H9 (cell line): ENCODE data around the gene MBTPS1. TPM values are rescaled to one million over a fixed set of nuclear protein-coding genes. Genes with fewer than 3 reads are reported as not detected.

ENCODE experiments used
- DNase-seq: peaks from one replicate; pipeline ENCODE4 v3.0.0-alpha.2; 2017
- H2AFZ ChIP-seq: one replicate; pipeline ENCODE4 v1.6.1; 2013; ENCODE audit warnings: mild to moderate bottlenecking, low read length, control low read depth, moderate library complexity
- H2AK5ac ChIP-seq: 2 replicates; pipeline ENCODE4 v1.6.1; 2013; ENCODE audit warnings: low read length, control low read depth, mixed read lengths; ENCODE audit not compliant: insufficient read length
- H2BK120ac ChIP-seq: one replicate; pipeline ENCODE4 v1.6.1; 2013; ENCODE audit warnings: low read depth, mild to moderate bottlenecking, low read length, control low read depth, inconsistent platforms; ENCODE audit not compliant: poor library complexity, severe bottlenecking
- H2BK12ac ChIP-seq: 2 replicates; pipeline ENCODE4 v1.6.1; 2013; ENCODE audit warnings: low read length, control low read depth, mixed read lengths, low read depth; ENCODE audit not compliant: insufficient read length
- H2BK15ac ChIP-seq: 2 replicates; pipeline ENCODE4 v1.6.1; 2013; ENCODE audit warnings: low read depth, low read length, control low read depth
- H2BK20ac ChIP-seq: one replicate; pipeline ENCODE4 v1.6.1; 2013; ENCODE audit warnings: low read depth, mild to moderate bottlenecking, low read length, control low read depth, inconsistent platforms; ENCODE audit not compliant: poor library complexity, severe bottlenecking
- H2BK5ac ChIP-seq: 2 replicates; pipeline ENCODE4 v1.6.1; 2013; ENCODE audit warnings: low read length, control low read depth, mixed read lengths; ENCODE audit not compliant: insufficient read length
- H3K14ac ChIP-seq: 2 replicates; pipeline ENCODE4 v1.6.1; 2013; ENCODE audit warnings: low read length, control low read depth; ENCODE audit not compliant: insufficient read depth
- H3K18ac ChIP-seq: 2 replicates; pipeline ENCODE4 v1.6.1; 2013; ENCODE audit warnings: low read depth, mild to moderate bottlenecking, mixed read lengths, low read length, control low read depth; ENCODE audit not compliant: insufficient read length
- H3K23ac ChIP-seq: 2 replicates; pipeline ENCODE4 v1.6.1; 2013; ENCODE audit warnings: low read length, control low read depth, mixed read lengths, low read depth; ENCODE audit not compliant: insufficient read length
- H3K23me2 ChIP-seq: 2 replicates; pipeline ENCODE4 v1.6.1; 2013; ENCODE audit warnings: low read depth, mild to moderate bottlenecking, mixed read lengths, low read length, control low read depth; ENCODE audit not compliant: insufficient read length, poor library complexity, severe bottlenecking
- H3K27ac ChIP-seq: 2 replicates; pipeline ENCODE4 v1.5.1; 2013; ENCODE audit warnings: low read length, control low read depth, mixed read lengths, low read depth; ENCODE audit not compliant: insufficient read length
- H3K27me3 ChIP-seq: 2 replicates; pipeline ENCODE4 v1.6.1; 2013; ENCODE audit warnings: low read length, control low read depth, inconsistent platforms; ENCODE audit not compliant: insufficient read depth
- H3K4ac ChIP-seq: 2 replicates; pipeline ENCODE4 v1.6.1; 2013; ENCODE audit warnings: low read depth, mild to moderate bottlenecking, control low read depth, inconsistent platforms, low read length, moderate library complexity
- H3K4me1 ChIP-seq: 2 replicates; pipeline ENCODE4 v1.6.1; 2013; ENCODE audit warnings: low read length, control low read depth, inconsistent platforms; ENCODE audit not compliant: insufficient read depth
- H3K4me2 ChIP-seq: 2 replicates; pipeline ENCODE4 v1.6.1; 2013; ENCODE audit warnings: low read length, control low read depth, mixed read lengths; ENCODE audit not compliant: insufficient read length, insufficient read depth
- H3K56ac ChIP-seq: 2 replicates; pipeline ENCODE4 v1.6.1; 2013; ENCODE audit warnings: low read depth, mild to moderate bottlenecking, mixed read lengths, low read length, control low read depth; ENCODE audit not compliant: insufficient read length
- H3K79me1 ChIP-seq: 2 replicates; pipeline ENCODE4 v1.6.1; 2013; ENCODE audit warnings: low read depth, mild to moderate bottlenecking, moderate library complexity, low read length, control low read depth, inconsistent platforms; ENCODE audit not compliant: insufficient read depth, poor library complexity, severe bottlenecking
- H3K79me2 ChIP-seq: 2 replicates; pipeline ENCODE4 v1.6.1; 2013; ENCODE audit warnings: low read length, control low read depth, inconsistent platforms; ENCODE audit not compliant: insufficient read depth
- H3K9ac ChIP-seq: 2 replicates; pipeline ENCODE4 v1.6.1; 2013; ENCODE audit warnings: low read length, control low read depth, mixed read lengths; ENCODE audit not compliant: insufficient read length; ENCODE audit errors: extremely low read depth
- H3K9me3 ChIP-seq: one replicate; pipeline ENCODE4 v1.6.1; 2013; ENCODE audit warnings: low read depth, low read length, inconsistent platforms; ENCODE audit not compliant: control insufficient read depth
- H3T11ph ChIP-seq: one replicate; pipeline ENCODE4 v1.6.1; 2013; ENCODE audit warnings: mild to moderate bottlenecking, low read length, control low read depth, inconsistent platforms
- H4K20me1 ChIP-seq: one replicate; pipeline ENCODE4 v1.6.1; 2013; ENCODE audit not compliant: control insufficient read depth, insufficient read length, insufficient read depth
- H4K5ac ChIP-seq: 2 replicates; pipeline ENCODE4 v1.6.1; 2013; ENCODE audit warnings: low read depth, mild to moderate bottlenecking, mixed read lengths, low read length, control low read depth; ENCODE audit not compliant: insufficient read length
- H4K8ac ChIP-seq: replicated peaks from 2 replicates; pipeline ENCODE4 v1.6.1; 2013; ENCODE audit warnings: low read length, control low read depth, mixed read lengths, low read depth; ENCODE audit not compliant: insufficient read length
- H4K91ac ChIP-seq: 2 replicates; pipeline ENCODE4 v1.6.1; 2013; ENCODE audit warnings: low read depth, mild to moderate bottlenecking, moderate library complexity, mixed read lengths, low read length, control low read depth; ENCODE audit not compliant: insufficient read length
- H3K27ac Mint-ChIP-seq, 3 experiments: 2 replicates in 2 of 3; 3 replicates in 1 of 3; pipeline ENCODE4 v1.8.0; 2020 to 2021; ENCODE audit warnings: mixed read lengths in 3 of 3, mild to moderate bottlenecking in 1 of 3, moderate library complexity in 1 of 3
- H3K27me3 Mint-ChIP-seq: 2 replicates; pipeline ENCODE4 v1.8.0; 2021; ENCODE audit warnings: low read depth, mild to moderate bottlenecking, moderate library complexity, mixed read lengths
- H3K36me3 Mint-ChIP-seq, 3 experiments: 2 replicates in 2 of 3; 3 replicates in 1 of 3; pipeline ENCODE4 v1.8.0; 2020 to 2021; ENCODE audit warnings: low read depth in 3 of 3, mixed read lengths in 3 of 3; ENCODE audit not compliant: insufficient read depth in 1 of 3
- H3K4me1 Mint-ChIP-seq, 2 experiments: 2 replicates each; pipeline ENCODE4 v1.8.0; 2020; ENCODE audit warnings: mixed read lengths in 2 of 2
- H3K4me3 Mint-ChIP-seq, 2 experiments: 2 replicates in 1 of 2; 3 replicates in 1 of 2; pipeline ENCODE4 v1.8.0; 2020 to 2021; ENCODE audit warnings: mild to moderate bottlenecking in 2 of 2, mixed read lengths in 2 of 2, moderate library complexity in 1 of 2
- H3K9me3 Mint-ChIP-seq, 2 experiments: 2 replicates in 1 of 2; 3 replicates in 1 of 2; pipeline ENCODE4 v1.8.0; 2020; ENCODE audit warnings: mild to moderate bottlenecking in 2 of 2, mixed read lengths in 2 of 2, moderate library complexity in 1 of 2
- CTCF ChIP-seq: fragments of 200-600 bp; sonication (generic); conservative IDR thresholded peaks from 3 replicates; pipeline ENCODE4 v1.8.0; 2021; ENCODE audit warnings: antibody characterized with exemption, mild to moderate bottlenecking
- WGBS: extraction: QIAGEN DNeasy Blood & Tissue Kit; methylation state at CpG from one replicate; pipeline ENCODE4 v1.1.7; 2013; ENCODE audit warnings: missing lambda C conversion rate, low lambda C conversion rate, mixed read lengths; ENCODE audit not compliant: insufficient read length; ENCODE audit errors: extremely low coverage; 5-methylcytosine and 5-hydroxymethylcytosine counted together
- total RNA-seq: library from RNA; stranded (reverse); gene quantifications from 2 replicates; pipeline ENCODE4 v1.2.1, GENCODE V29; 2021

The MBTPS1 gene
- total RNA-seq, 1 experiment from 2014 or later = 48.7 TPM

GRCh38 chr16:84117494-84117843, 727 bp upstream of the MBTPS1 start:
- Histone ChIP-seq H3K9ac (peak overlapping the region; percentile 59), H2AFZ (no peak overlapping the region), H4K20me1 (no peaks in the 10 kb centered on the region), H3K79me2 (peaks cover 12% of the 10 kb centered on the region; the same call in 1 of the 2 replicates), H2BK20ac (no peak overlapping the region), H3K4me2 (peak overlapping the region; percentile 74), H2BK5ac (no peak overlapping the region), H2AK5ac (no peak overlapping the region), H3K14ac (no peak overlapping the region), H4K8ac (no peak overlapping the region), H3K27ac (no peak overlapping the region), H3K23ac (no peak overlapping the region), H3K4ac (no peak overlapping the region), H3K18ac (peak overlapping the region; percentile 9), H3K79me1 (no peaks in the 10 kb centered on the region), H2BK120ac (no peak overlapping the region), H3K4me1 (no peaks in the 10 kb centered on the region; the same call in 1 of the 2 replicates), H4K5ac (no peak overlapping the region), H3K27me3 (no peaks in the 10 kb centered on the region), H3K9me3 (no peaks in the 10 kb centered on the region), H2BK12ac (no peak overlapping the region), H2BK15ac (no peak overlapping the region), H3K23me2 (peaks cover 10% of the 10 kb centered on the region), H3T11ph (no peak overlapping the region), H3K56ac (no peak overlapping the region), H4K91ac (no peak overlapping the region)
- no peak for TF ChIP-seq CTCF
- no peak for DNase-seq
- peaks cover 11 to 12% of the 10 kb centered on the region in 2 experiments for H3K4me1 Mint-ChIP-seq
- peaks cover 2 to 7% (median 7%) of the 10 kb centered on the region in 3 experiments; a peak in 5 of 7 replicates for H3K36me3 Mint-ChIP-seq
- H3K4me3 Mint-ChIP-seq = peak overlapping the region; percentile 90 to 92
- WGBS = no CpG with 5 or more reads among the region's 12 CpGs
- no peaks in the 10 kb centered on the region for H3K27me3 Mint-ChIP-seq
- H3K27ac Mint-ChIP-seq = peak overlapping the region in 1 of 3 experiments; percentile 96; a peak in 3 of 7 replicates
- H3K9me3 Mint-ChIP-seq = no peaks in the 10 kb centered on the region
